UCSD-AML1 (cell line): Measurements from ENCODE around the gene LRTM2.

Experiments used
- DNase-seq: peaks from one replicate; lab custom pipeline; 2025; ENCODE audit not compliant: unreplicated experiment; lab: John Stamatoyannopoulos, UW

The LRTM2 gene

GRCh38 chr12:1820191-1820895 lies at the start of gene LRTM2:
Gene LRTM2 (plus strand): TSS chr12:1820565. CDS start chr12:1828149, 7,584 bp downstream.
- no peak for DNase-seq

DNA sequence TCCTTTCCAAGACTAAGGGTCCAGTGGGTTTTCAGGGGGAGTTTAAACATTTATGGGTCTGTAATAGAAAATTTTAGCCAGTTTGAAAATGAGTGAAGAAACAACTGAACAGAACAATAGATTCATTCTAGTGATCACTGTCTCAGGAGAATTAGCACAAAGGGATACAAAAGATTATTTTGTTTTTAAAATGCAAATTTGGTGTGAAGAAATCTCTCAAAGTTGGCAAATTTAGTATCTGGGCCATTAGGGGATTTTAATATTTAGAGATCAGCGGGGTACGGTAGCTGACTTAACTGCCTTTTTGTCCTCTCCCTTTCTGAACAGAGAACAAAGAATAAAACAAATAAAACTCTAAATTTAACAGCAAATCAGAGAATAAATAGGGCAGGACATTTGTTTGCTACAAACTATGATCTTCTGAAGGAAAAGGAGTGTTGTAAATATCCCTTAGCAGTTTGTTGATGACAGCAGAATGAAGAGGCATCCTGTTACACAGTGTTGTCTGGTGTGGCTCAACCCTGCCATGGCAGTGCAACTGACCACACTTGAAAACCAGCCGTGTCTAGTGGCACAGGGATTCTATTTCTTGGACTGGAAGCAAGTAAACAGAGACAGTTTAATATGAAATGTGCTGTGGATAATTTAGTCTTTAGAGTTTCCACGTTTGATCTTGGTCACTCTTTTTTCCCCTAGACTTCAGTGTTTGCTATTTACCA lies 46.3 kb upstream of the LRTM2 start:
- DNase-seq = no peak

DNA sequence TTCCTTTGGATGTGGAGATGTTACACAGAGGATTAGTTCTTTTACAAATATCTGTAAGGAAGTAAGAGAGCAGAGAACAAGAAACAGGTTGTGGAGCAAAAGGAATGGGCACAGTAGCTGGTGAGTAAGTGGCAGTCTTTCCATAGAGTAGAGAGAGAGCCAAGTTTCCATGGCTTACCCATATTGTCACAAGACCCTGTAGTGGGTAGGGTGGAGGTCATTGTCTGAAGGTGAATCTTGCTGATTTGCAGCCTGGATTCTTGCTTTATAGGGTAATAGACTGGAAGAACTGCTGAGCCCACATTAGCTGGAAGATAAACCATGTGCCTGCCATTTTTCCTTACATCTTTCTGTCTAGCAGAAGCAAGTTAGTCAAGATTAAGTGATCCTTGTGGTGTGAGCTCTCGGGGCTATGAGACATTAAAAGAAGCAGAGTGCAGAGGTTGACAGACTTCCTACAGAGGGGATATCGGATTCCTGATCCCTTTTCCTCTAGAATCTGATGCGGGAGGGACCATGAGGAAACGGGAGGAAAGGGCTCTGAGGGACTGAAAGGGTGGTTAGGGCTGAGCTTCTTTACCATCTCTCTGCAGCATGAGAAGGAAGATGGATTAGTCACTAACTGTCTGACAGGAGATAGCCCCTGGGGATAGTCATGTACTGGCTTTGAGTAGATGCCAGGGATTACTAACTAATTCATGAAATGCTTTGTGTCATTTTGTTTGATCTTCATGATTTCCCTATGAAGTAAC lies 44.0 kb upstream of the LRTM2 start:
- DNase-seq = no peak

DNA sequence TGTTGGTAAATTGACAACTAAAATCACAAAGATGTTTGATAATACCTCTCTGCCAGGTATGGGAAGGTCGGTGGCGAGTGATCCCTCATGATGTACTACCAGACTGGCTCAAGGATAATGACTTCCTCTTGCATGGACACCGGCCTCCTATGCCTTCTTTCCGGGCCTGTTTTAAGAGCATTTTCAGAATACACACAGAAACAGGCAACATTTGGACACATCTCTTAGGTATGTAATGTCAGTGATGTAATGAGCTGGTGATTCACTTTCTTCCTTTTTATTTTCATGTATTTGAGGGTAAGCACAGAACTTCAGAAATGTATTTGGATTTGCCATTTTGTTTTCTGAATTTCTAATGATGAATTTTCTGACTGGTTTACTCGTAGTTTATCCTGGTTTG lies 42.6 kb upstream of the LRTM2 start:
- DNase-seq = no peak

- DNase-seq = no peak
These were observed 41.5 kb upstream of the LRTM2 start for GRCh38 chr12:1778911-1779310.

- no peak for DNase-seq
These were observed 40.6 kb upstream of the LRTM2 start for GRCh38 chr12:1779783-1780182.

DNA sequence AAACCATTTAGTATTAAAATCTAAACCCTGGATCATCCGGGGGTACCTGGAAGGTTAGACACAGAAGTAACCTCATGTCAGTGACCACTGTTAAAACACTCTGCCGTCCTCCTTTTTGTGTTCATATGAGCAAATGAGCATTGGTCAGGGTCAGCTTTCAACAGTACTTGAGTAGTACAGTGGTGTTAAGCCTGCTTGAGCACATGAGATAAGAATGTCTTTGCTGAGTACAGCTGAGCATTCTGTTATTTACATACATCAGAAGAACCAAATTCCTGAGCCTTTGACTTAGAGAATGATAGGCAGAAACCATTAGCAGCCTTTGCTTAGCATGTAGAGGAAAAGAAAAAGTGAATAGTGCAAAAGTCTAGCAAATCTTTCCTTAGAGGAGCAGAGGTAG lies 38.6 kb upstream of the LRTM2 start:
- no peak for DNase-seq

- no peak for DNase-seq
These were observed 38.1 kb upstream of the LRTM2 start for GRCh38 chr12:1782215-1782614.

- DNase-seq = no peak
These were observed 32.7 kb upstream of the LRTM2 start for GRCh38 chr12:1787714-1788113.

GRCh38 chr12:1790444-1790843 lies 29.9 kb upstream of the LRTM2 start:
- no peak for DNase-seq

GRCh38 chr12:1791104-1791841 lies 29.1 kb upstream of the LRTM2 start:
- DNase-seq = peak; percentile 46

- no peak for DNase-seq
These were observed 28.0 kb upstream of the LRTM2 start for GRCh38 chr12:1792406-1792805.

GRCh38 chr12:1793426-1794210 lies 26.7 kb upstream of the LRTM2 start:
- no peak for DNase-seq

GRCh38 chr12:1794440-1795090 lies 25.8 kb upstream of the LRTM2 start:
- no peak for DNase-seq

- DNase-seq = no peak
These were observed 25.1 kb upstream of the LRTM2 start for GRCh38 chr12:1795221-1795784.

GRCh38 chr12:1795785-1796514 lies 24.4 kb upstream of the LRTM2 start:
- peak; percentile 93 for DNase-seq

DNA sequence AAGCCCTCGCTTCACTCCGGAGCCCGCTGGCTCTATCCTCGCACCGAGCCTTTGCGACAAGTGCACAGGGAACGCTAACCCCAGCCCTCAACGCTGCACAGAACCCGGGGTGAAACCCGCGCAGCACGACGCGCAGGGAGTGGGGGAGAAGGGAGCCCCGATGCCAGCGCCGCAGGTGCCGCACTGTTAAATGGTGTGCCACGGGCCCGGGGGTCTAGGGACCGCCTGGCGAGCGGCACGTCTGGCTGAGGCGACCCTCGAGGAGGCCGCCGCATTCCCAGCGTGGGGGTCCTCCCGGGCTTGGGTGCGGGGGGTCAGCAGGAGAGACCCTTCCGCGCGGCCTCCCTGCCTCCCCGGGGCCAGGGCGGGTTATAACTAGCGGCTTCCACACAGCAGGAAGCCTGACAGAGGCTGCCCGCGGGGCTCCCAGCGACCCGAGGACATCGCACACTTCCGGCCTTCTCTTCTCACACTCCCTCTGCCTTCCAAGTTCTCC lies 23.8 kb upstream of the LRTM2 start:
- DNase-seq = peak; percentile 73

- peak; percentile 73 for DNase-seq
These were observed 23.1 kb upstream of the LRTM2 start for GRCh38 chr12:1797011-1797901.
